Measurements from ENCODE around the gene BRSK2.

DNA sequence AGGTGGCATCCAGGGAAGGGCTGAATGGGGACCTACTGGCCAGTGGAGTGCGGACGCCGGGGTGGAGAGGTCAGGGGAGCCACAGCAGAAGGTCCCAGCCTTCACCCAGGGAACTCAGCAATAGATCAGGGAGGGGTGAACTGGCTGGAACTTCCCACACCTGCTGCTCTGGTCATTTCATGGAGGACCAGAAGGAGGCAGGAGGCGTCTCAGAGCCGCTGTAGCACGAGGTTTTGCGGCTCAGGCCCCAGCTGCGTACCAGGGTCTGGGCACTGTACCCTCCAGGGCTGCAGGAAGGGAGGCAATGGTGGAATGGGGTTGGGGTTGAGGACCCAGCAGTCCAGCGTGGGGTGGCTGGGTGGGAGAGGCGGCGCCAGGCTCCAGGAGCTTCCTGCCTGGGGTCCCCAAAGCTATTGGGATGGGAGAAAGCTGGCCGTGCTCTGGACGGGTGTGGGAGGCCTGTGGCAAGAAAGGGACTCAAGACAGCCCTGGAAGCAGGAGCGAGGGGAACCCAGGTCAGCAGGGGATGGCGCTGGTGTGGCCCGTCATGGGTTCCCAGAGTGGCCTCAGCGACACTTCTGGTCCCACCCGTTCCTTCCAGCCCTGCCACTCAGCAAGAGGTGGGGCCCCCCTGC, 20.2 kb upstream of the BRSK2 start:
- TF ChIP-seq, protein P1, sequence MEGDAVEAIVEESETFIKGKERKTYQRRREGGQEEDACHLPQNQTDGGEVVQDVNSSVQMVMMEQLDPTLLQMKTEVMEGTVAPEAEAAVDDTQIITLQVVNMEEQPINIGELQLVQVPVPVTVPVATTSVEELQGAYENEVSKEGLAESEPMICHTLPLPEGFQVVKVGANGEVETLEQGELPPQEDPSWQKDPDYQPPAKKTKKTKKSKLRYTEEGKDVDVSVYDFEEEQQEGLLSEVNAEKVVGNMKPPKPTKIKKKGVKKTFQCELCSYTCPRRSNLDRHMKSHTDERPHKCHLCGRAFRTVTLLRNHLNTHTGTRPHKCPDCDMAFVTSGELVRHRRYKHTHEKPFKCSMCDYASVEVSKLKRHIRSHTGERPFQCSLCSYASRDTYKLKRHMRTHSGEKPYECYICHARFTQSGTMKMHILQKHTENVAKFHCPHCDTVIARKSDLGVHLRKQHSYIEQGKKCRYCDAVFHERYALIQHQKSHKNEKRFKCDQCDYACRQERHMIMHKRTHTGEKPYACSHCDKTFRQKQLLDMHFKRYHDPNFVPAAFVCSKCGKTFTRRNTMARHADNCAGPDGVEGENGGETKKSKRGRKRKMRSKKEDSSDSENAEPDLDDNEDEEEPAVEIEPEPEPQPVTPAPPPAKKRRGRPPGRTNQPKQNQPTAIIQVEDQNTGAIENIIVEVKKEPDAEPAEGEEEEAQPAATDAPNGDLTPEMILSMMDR (IDR thresholded peaks at IDR 0.05): no peak
- TF ChIP-seq EP300 (IDR thresholded peaks at IDR 0.05): no peak
- TF ChIP-seq POLR2A (IDR thresholded peaks at IDR 0.05): no peak
